Osteoblast (primary cell): ENCODE measurements around the gene RNF20. TPM values are rescaled to one million over a fixed set of nuclear protein-coding genes. Genes with fewer than 3 reads are reported as not detected.
"Not testable (repeated sequence)": the region's sequence is repeated elsewhere in the genome, so short reads cannot be mapped to it uniquely, and the experiment has no call there.

Source experiments
- DNase-seq: peaks from one replicate; pipeline ENCODE4 v3.0.0; 2011; ENCODE audit warnings: low spot score, mixed read lengths; ENCODE audit not compliant: insufficient read length; ENCODE audit errors: missing footprints
- H2AFZ ChIP-seq: 2 replicates; pipeline ENCODE4 v1.6.0; 2011; ENCODE audit warnings: mild to moderate bottlenecking, low read length
- H3K27ac ChIP-seq: 2 replicates; pipeline ENCODE4 v1.5.1; 2011; ENCODE audit warnings: mild to moderate bottlenecking, low read depth, low read length, moderate library complexity
- H3K27me3 ChIP-seq: 2 replicates; pipeline ENCODE4 v1.6.0; 2012; ENCODE audit warnings: mild to moderate bottlenecking, control low read depth, inconsistent platforms, low read length, moderate library complexity; ENCODE audit not compliant: insufficient read depth
- H3K36me3 ChIP-seq: 2 replicates; pipeline ENCODE4 v1.5.1; 2011; ENCODE audit warnings: mild to moderate bottlenecking, low read length, control low read depth, moderate library complexity; ENCODE audit not compliant: insufficient read depth
- H3K4me1 ChIP-seq: 2 replicates; pipeline ENCODE4 v1.5.1; 2011; ENCODE audit warnings: mild to moderate bottlenecking, low read length, control low read depth, moderate library complexity; ENCODE audit not compliant: insufficient read depth
- H3K4me2 ChIP-seq: 2 replicates; pipeline ENCODE4 v1.6.0; 2011; ENCODE audit warnings: mild to moderate bottlenecking, low read length; ENCODE audit not compliant: insufficient read depth
- H3K4me3 ChIP-seq: fragments of 200-600 bp; sonication (generic); 3 replicates; pipeline ENCODE4 v1.5.1; 2012; ENCODE audit warnings: mild to moderate bottlenecking, low read length, inconsistent platforms; ENCODE audit not compliant: insufficient read depth
- H3K79me2 ChIP-seq: 2 replicates; pipeline ENCODE4 v1.6.0; 2012; ENCODE audit warnings: mild to moderate bottlenecking, low read length, control low read depth, inconsistent platforms; ENCODE audit not compliant: insufficient read depth
- H3K9me3 ChIP-seq: 2 replicates; pipeline ENCODE4 v1.5.1; 2011; ENCODE audit warnings: low read depth, low read length, control low read depth
- H4K20me1 ChIP-seq: 2 replicates; pipeline ENCODE4 v1.6.0; 2012; ENCODE audit warnings: mild to moderate bottlenecking, low read length, control low read depth; ENCODE audit not compliant: insufficient read depth
- total RNA-seq: library from RNA; depleted of rRNA; stranded (reverse); fragments of >200 nt; gene quantifications from 2 replicates; pipeline ENCODE4 v1.2.3, GENCODE V29; 2012
- TF ChIP-seq, protein P1 (sequence below): IDR thresholded peaks from 2 replicates; pipeline ENCODE4 v1.5.1; 2011; ENCODE audit warnings: mild to moderate bottlenecking, low read depth, low read length, moderate library complexity; ENCODE audit errors: extremely low read depth

RNF20 gene
- total RNA-seq, 1 donor: 29.0 TPM

DNA sequence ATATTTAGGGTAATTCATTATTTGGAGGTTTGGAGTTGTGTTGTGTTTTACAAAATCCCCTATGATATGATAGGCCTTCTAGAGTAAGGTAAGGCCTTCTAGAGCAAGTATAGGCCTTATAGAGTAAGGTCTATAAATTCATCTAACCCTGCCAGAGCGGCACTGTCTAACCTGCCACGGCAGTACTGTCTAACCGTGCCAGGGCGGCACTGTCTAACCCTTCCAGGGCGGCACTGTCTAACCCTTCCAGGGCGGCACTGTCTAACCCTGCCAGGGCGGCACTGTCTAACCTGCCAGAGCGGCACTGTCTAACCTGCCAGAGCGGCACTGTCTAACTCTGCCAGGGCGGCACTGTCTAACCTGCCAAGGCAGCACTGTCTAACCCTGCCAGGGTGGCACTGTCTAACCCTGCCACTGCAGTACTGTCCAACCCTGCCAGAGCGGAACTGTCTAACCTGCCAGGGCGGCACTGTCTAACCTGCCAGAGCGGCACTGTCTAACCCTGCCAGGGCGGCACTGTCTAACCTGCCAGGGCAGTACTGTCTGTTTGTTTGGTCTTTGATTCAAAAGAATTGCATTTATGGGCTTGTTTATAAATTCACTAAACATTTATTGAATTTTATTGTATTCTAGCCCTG lies 9.6 kb downstream of the RNF20 start:
- peaks cover 12% of the 10 kb centered on the region for H3K79me2 ChIP-seq
- no peaks in the 10 kb centered on the region for H3K4me1 ChIP-seq
- no peaks in the 10 kb centered on the region for H3K9me3 ChIP-seq
- no peak overlapping the region for H3K4me3 ChIP-seq
- no peaks in the 10 kb centered on the region for H3K27me3 ChIP-seq
- DNase-seq: no peak
- H2AFZ ChIP-seq: no peak overlapping the region
- H3K27ac ChIP-seq: no peak overlapping the region
- TF ChIP-seq, protein P1, sequence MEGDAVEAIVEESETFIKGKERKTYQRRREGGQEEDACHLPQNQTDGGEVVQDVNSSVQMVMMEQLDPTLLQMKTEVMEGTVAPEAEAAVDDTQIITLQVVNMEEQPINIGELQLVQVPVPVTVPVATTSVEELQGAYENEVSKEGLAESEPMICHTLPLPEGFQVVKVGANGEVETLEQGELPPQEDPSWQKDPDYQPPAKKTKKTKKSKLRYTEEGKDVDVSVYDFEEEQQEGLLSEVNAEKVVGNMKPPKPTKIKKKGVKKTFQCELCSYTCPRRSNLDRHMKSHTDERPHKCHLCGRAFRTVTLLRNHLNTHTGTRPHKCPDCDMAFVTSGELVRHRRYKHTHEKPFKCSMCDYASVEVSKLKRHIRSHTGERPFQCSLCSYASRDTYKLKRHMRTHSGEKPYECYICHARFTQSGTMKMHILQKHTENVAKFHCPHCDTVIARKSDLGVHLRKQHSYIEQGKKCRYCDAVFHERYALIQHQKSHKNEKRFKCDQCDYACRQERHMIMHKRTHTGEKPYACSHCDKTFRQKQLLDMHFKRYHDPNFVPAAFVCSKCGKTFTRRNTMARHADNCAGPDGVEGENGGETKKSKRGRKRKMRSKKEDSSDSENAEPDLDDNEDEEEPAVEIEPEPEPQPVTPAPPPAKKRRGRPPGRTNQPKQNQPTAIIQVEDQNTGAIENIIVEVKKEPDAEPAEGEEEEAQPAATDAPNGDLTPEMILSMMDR: no peak
- H3K36me3 ChIP-seq: peaks cover 44% of the 10 kb centered on the region
- no peak overlapping the region for H3K4me2 ChIP-seq
- H4K20me1 ChIP-seq: peaks cover 5% of the 10 kb centered on the region

DNA sequence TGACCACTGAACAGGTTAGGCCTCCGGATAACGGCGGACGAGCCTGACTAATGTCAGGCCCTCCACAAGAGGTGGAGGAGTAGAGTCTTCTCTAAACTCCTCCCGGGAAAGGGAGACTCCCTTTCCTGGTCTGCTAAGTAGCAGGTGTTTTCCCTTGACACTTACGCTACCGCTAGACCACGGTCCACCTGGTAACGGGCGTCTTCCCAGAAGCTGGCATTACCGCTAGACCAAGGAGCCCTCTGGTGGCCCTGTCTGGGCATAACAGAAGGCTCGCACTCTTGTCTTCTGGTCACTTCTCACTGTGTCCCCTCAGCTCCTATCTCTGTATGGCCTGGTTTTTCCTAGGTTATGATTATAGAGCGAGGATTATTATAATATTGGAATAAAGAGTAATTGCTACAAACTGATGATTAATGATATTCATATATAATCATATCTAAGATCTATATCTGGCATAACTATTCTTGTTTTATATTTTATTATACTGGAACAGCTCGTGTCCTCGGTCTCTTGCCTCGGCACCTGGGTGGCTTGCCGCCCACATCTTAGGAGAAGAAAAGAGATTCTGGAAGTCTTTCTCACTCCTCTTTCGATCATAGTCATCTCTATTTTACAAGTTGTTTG lies 15.9 kb downstream of the RNF20 start:
- H3K4me1 ChIP-seq, H2AFZ ChIP-seq, H3K9me3 ChIP-seq, H3K4me3 ChIP-seq, H3K79me2 ChIP-seq, H4K20me1 ChIP-seq, H3K4me2 ChIP-seq, H3K27ac ChIP-seq, H3K27me3 ChIP-seq, DNase-seq: not testable (repeated sequence)
- H3K36me3 ChIP-seq: peaks cover 63% of the 10 kb centered on the region

DNA sequence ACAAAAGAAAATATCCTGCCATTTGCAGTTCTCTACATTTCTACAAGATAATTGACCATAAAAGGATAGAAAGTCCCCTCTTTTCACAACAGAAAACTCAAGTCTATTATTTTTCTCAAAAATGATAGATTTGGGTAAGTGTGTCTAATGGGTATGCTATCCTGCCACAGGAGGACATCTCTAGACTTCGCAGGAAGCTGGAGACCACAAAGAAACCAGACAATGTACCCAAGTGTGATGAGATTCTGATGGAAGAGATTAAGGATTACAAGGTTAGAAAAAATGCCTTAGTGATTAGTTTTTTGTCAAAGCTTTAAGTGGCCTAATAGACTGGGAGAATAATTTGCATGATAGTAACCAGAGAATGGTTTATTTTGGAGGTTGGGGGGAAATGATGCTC lies 28.1 kb downstream of the RNF20 start:
- no peak for DNase-seq
- Histone ChIP-seq H3K4me2 (no peak overlapping the region), H2AFZ (no peak overlapping the region), H4K20me1 (no peaks in the 10 kb centered on the region), H3K27me3 (no peaks in the 10 kb centered on the region), H3K27ac (no peak overlapping the region), H3K79me2 (no peaks in the 10 kb centered on the region), H3K4me3 (no peak overlapping the region), H3K36me3 (peaks cover 35% of the 10 kb centered on the region), H3K4me1 (no peaks in the 10 kb centered on the region), H3K9me3 (no peaks in the 10 kb centered on the region)
- TF ChIP-seq, protein P1: no peak

DNA sequence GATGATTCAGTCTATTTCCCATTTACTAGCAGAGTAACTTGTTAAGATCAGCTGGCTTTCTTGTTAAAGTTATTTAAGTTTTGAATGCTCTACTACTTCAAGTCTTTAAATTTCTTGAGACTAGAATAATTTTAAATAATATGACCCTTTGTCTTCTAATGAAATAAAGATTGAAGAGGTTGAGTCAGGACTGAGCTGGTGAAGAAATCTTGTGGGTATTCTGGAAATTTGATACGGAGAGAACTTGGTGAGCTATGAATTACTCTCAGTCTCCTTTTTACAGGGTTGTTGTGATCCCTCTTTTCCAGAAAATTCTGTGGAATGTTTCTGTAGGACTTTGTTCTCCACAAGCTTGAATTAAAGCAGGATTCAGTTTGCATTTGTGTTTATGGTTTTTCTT lies 29.3 kb downstream of the RNF20 start:
- H3K4me2 ChIP-seq: no peak overlapping the region
- H2AFZ ChIP-seq: no peak overlapping the region
- no peak overlapping the region for H3K4me3 ChIP-seq
- no peaks in the 10 kb centered on the region for H3K9me3 ChIP-seq
- H3K4me1 ChIP-seq: no peaks in the 10 kb centered on the region
- no peak overlapping the region for H3K27ac ChIP-seq
- no peak for DNase-seq
- H4K20me1 ChIP-seq: no peaks in the 10 kb centered on the region
- H3K79me2 ChIP-seq: no peaks in the 10 kb centered on the region
- H3K36me3 ChIP-seq: peaks cover 26% of the 10 kb centered on the region
- H3K27me3 ChIP-seq: no peaks in the 10 kb centered on the region
- TF ChIP-seq, protein P1: no peak
